Activated gamma-delta T cell treated with anti-CD3 and anti-CD28 coated beads, Interleukin-2, amount 50 U/mL, for 16 hours (primary cell): ENCODE data around the gene MRPL19.
A peak's percentile ranks its signal among the peaks of the same experiment; 100 is the strongest.
"Not testable (repeated sequence)": the region's sequence is repeated elsewhere in the genome, so short reads cannot be mapped to it uniquely, and the experiment has no call there.

ENCODE experiments used
- DNase-seq: peaks from one replicate; pipeline ENCODE4 v3.0.0-alpha.2; 2020; ENCODE audit warnings: low read depth

MRPL19 gene

GRCh38 chr2:75675423-75675822 lies 28.8 kb downstream of the MRPL19 start:
- not testable (repeated sequence) for DNase-seq

GRCh38 chr2:75675908-75676307 lies 29.3 kb downstream of the MRPL19 start:
- DNase-seq, result no peak

GRCh38 chr2:75676464-75676863 lies 29.9 kb downstream of the MRPL19 start:
- no peak for DNase-seq

GRCh38 chr2:75679556-75679955 lies 33.0 kb downstream of the MRPL19 start:
- DNase-seq, result no peak

GRCh38 chr2:75680402-75680801 lies 33.8 kb downstream of the MRPL19 start:
- DNase-seq, result no peak

GRCh38 chr2:75683430-75683829 lies 36.8 kb downstream of the MRPL19 start:
- not testable (repeated sequence) for DNase-seq

- no peak for DNase-seq
Measured at GRCh38 chr2:75688196-75688595, 41.6 kb downstream of the MRPL19 start.

GRCh38 chr2:75698918-75699317 lies 52.3 kb downstream of the MRPL19 start:
- no peak for DNase-seq

GRCh38 chr2:75702593-75702992 lies 56.0 kb downstream of the MRPL19 start:
- no peak for DNase-seq

GRCh38 chr2:75703589-75704287 lies 57.2 kb downstream of the MRPL19 start:
- DNase-seq, result no peak

- DNase-seq, result no peak
Measured at GRCh38 chr2:75705921-75706320, 59.3 kb downstream of the MRPL19 start.

- DNase-seq, result no peak
Measured at GRCh38 chr2:75707901-75708300, 61.3 kb downstream of the MRPL19 start.

GRCh38 chr2:75709297-75709696 lies 62.7 kb downstream of the MRPL19 start:
- DNase-seq, result no peak

- DNase-seq, result no peak
Measured at GRCh38 chr2:75710220-75710576, 63.6 kb downstream of the MRPL19 start.

GRCh38 chr2:75710577-75711253 lies 64.1 kb downstream of the MRPL19 start, which contains the start of gene GCFC2:
Gene GCFC2, minus strand, starts transcription at chr2:75710915. Its CDS starts 60 bp downstream, at chr2:75710855.
- peak; percentile 68 for DNase-seq

GRCh38 chr2:75711590-75711989 lies 65.0 kb downstream of the MRPL19 start:
- not testable (repeated sequence) for DNase-seq

GRCh38 chr2:75716406-75716805 lies 69.8 kb downstream of the MRPL19 start:
- no peak for DNase-seq

- no peak for DNase-seq
Measured at GRCh38 chr2:75719616-75720015, 73.0 kb downstream of the MRPL19 start.

- DNase-seq, result no peak
Measured at GRCh38 chr2:75720525-75720924, 73.9 kb downstream of the MRPL19 start.

- no peak for DNase-seq
Measured at GRCh38 chr2:75722687-75723086, 76.1 kb downstream of the MRPL19 start.

- no peak for DNase-seq
Measured at GRCh38 chr2:75728614-75729419, 82.2 kb downstream of the MRPL19 start.

GRCh38 chr2:75729861-75730260 lies 83.3 kb downstream of the MRPL19 start:
- DNase-seq, result no peak

- DNase-seq, result no peak
Measured at GRCh38 chr2:75736276-75736675, 89.7 kb downstream of the MRPL19 start.
